PC-3 (cell line): ENCODE measurements around the gene ZCWPW1. TPM values are rescaled to one million over a fixed set of nuclear protein-coding genes. Genes with fewer than 3 reads are reported as not detected.

Source experiments
- ATAC-seq: fragments of 200-7000 bp; cut with Tn5 transposase; 2 replicates; pipeline ENCODE4 v1.9.1; 2020; ENCODE audit warnings: mild to moderate bottlenecking, moderate library complexity
- BruUV-seq: library from RNA; stranded (reverse); fragments of 400-500 nt; replicated peaks from 2 replicates; lab custom pipeline; 2021; lab: Mats Ljungman, UMichigan
- CTCF ChIA-PET: fragments of 300-600 bp; sonication (Branson Sonifier 250); formaldehyde crosslinking; loops from one replicate; lab custom pipeline; 2022; ENCODE audit warnings: antibody characterized with exemption; lab: Charles Lee
- POLR2A ChIA-PET: fragments of 300-600 bp; sonication (Branson Sonifier 250); formaldehyde crosslinking; loops from one replicate; lab custom pipeline; 2022; ENCODE audit warnings: antibody characterized with exemption; ENCODE audit not compliant: unreplicated experiment; lab: Charles Lee
- DNase-seq: peaks from one replicate; pipeline ENCODE4 v3.0.0-alpha.2; 2015
- H2AFZ ChIP-seq: fragments of 300-600 bp; sonication (generic); 2 replicates; pipeline ENCODE4 v1.6.0; 2016; ENCODE audit warnings: antibody characterized with exemption, low read length
- H3F3A ChIP-seq: fragments of 300-600 bp; sonication (generic); one replicate; pipeline ENCODE4 v1.6.0; 2017; ENCODE audit warnings: antibody characterized with exemption, low read length, control low read depth, mild to moderate bottlenecking; ENCODE audit not compliant: unreplicated experiment
- H3K27ac ChIP-seq: fragments of 300-600 bp; sonication (generic); 2 replicates; pipeline ENCODE4 v1.5.1; 2016; ENCODE audit warnings: mild to moderate bottlenecking, low read length
- H3K27me3 ChIP-seq: fragments of 300-600 bp; sonication (generic); 2 replicates; pipeline ENCODE4 v1.6.1; 2016; ENCODE audit warnings: low read length, mixed read lengths
- H3K36me3 ChIP-seq: fragments of 300-600 bp; sonication (generic); 2 replicates; pipeline ENCODE4 v1.6.1; 2016; ENCODE audit warnings: low read depth, mixed run types, low read length, mixed read lengths
- H3K4me1 ChIP-seq: fragments of 300-600 bp; sonication (generic); 2 replicates; pipeline ENCODE4 v1.5.1; 2016; ENCODE audit warnings: low read length; ENCODE audit not compliant: insufficient read depth
- H3K4me2 ChIP-seq: fragments of 300-600 bp; sonication (generic); 2 replicates; pipeline ENCODE4 v1.6.0; 2016; ENCODE audit warnings: low read length
- H3K4me3 ChIP-seq: fragments of 300-600 bp; sonication (generic); 2 replicates; pipeline ENCODE4 v1.5.1; 2016; ENCODE audit warnings: mild to moderate bottlenecking, low read length, mixed read lengths
- H3K79me2 ChIP-seq: fragments of 300-600 bp; sonication (generic); 2 replicates; pipeline ENCODE4 v1.6.1; 2017; ENCODE audit warnings: low read length, mixed read lengths
- H3K9ac ChIP-seq: fragments of 300-600 bp; sonication (generic); 2 replicates; pipeline ENCODE4 v1.6.0; 2016; ENCODE audit warnings: mild to moderate bottlenecking, low read length
- H3K9me2 ChIP-seq: fragments of 300-600 bp; sonication (generic); replicated peaks from 2 replicates; pipeline ENCODE4 v1.6.1; 2016; ENCODE audit warnings: mixed run types, low read length, mixed read lengths
- H3K9me3 ChIP-seq: fragments of 300-600 bp; sonication (generic); 2 replicates; pipeline ENCODE4 v1.6.1; 2016; ENCODE audit warnings: low read length, mixed read lengths
- H4K20me1 ChIP-seq: fragments of 300-600 bp; sonication (generic); 2 replicates; pipeline ENCODE4 v1.6.1; 2016; ENCODE audit warnings: low read length, mixed read lengths
- EZH2 ChIP-seq: fragments of 300-600 bp; sonication (generic); IDR thresholded peaks from one replicate; pipeline ENCODE4 v1.6.1; 2017; ENCODE audit warnings: antibody characterized with exemption, mild to moderate bottlenecking, low read length; ENCODE audit not compliant: unreplicated experiment
- EZH2phosphoT487 ChIP-seq: fragments of 300-600 bp; sonication (generic); IDR thresholded peaks from 2 replicates; pipeline ENCODE4 v1.6.1; 2018; ENCODE audit warnings: mild to moderate bottlenecking, antibody characterized with exemption, low read length, borderline replicate concordance
- intact Hi-C: fragments of 100-400 bp; cut with micrococcal nuclease; formaldehyde crosslinking; loops from 2 replicates; pipeline ENCODE4 v1.9.0; 2023
- total RNA-seq: library from RNA; depleted of rRNA; stranded (reverse); fragments of >200 nt; gene quantifications from 2 replicates; pipeline ENCODE4 v1.2.3, GENCODE V29; 2014
- TF ChIP-seq, protein P1 (sequence below): fragments of 300-600 bp; sonication (generic); conservative IDR thresholded peaks from 2 replicates; pipeline ENCODE4 v1.5.1; 2017; ENCODE audit warnings: antibody characterized with exemption, low read depth, mild to moderate bottlenecking, low read length

Gene ZCWPW1
- total RNA-seq, 1 experiment from 2014 or later, result 2.2 TPM

- no peak overlapping the region for H3K4me2 ChIP-seq
- H3K79me2 ChIP-seq, result no peaks in the 10 kb centered on the region
- H2AFZ ChIP-seq, result no peak overlapping the region
- no peaks in the 10 kb centered on the region for H4K20me1 ChIP-seq
- BruUV-seq, result no TSS peak
- H3K27ac ChIP-seq, result no peak overlapping the region
- TF ChIP-seq EZH2 (no peak), EZH2phosphoT487 (no peak)
- TF ChIP-seq, protein P1, sequence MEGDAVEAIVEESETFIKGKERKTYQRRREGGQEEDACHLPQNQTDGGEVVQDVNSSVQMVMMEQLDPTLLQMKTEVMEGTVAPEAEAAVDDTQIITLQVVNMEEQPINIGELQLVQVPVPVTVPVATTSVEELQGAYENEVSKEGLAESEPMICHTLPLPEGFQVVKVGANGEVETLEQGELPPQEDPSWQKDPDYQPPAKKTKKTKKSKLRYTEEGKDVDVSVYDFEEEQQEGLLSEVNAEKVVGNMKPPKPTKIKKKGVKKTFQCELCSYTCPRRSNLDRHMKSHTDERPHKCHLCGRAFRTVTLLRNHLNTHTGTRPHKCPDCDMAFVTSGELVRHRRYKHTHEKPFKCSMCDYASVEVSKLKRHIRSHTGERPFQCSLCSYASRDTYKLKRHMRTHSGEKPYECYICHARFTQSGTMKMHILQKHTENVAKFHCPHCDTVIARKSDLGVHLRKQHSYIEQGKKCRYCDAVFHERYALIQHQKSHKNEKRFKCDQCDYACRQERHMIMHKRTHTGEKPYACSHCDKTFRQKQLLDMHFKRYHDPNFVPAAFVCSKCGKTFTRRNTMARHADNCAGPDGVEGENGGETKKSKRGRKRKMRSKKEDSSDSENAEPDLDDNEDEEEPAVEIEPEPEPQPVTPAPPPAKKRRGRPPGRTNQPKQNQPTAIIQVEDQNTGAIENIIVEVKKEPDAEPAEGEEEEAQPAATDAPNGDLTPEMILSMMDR, result no peak
- H3K36me3 ChIP-seq, result no peaks in the 10 kb centered on the region
- H3K4me3 ChIP-seq, result no peak overlapping the region
- intact Hi-C loops, result no loop called here
- H3K4me1 ChIP-seq, result no peaks in the 10 kb centered on the region
- no peaks in the 10 kb centered on the region for H3K9me3 ChIP-seq
- no peaks in the 10 kb centered on the region; the same call in 1 of the 2 replicates for H3K27me3 ChIP-seq
- H3K9me2 ChIP-seq, result no peaks in the 10 kb centered on the region
- ChIA-PET CTCF (no interaction called here), POLR2A (no interaction called here)
- H3F3A ChIP-seq, result no peaks in the 10 kb centered on the region
- ATAC-seq, result no peak
- DNase-seq, result no peak
- H3K9ac ChIP-seq, result no peak overlapping the region
These were observed 35.1 kb downstream of the ZCWPW1 start for GRCh38 chr7:100393233-100393905.

- H3K9me3 ChIP-seq, result no peaks in the 10 kb centered on the region
- no peaks in the 10 kb centered on the region for H3K4me1 ChIP-seq
- no peak overlapping the region for H3K4me3 ChIP-seq
- no peaks in the 10 kb centered on the region for H3F3A ChIP-seq
- no peaks in the 10 kb centered on the region for H4K20me1 ChIP-seq
- no TSS peak for BruUV-seq
- no peak for ATAC-seq
- no peaks in the 10 kb centered on the region for H3K36me3 ChIP-seq
- ChIA-PET CTCF (interaction anchor here (0.5 kb wide), 1 partner anchor 222 kb away, joined by 3 read pairs; the partner anchor contains the start of gene MOSPD3), POLR2A (no interaction called here)
- no peaks in the 10 kb centered on the region; the same call in 1 of the 2 replicates for H3K27me3 ChIP-seq
- H3K79me2 ChIP-seq, result no peaks in the 10 kb centered on the region
- H2AFZ ChIP-seq, result no peak overlapping the region
- H3K9ac ChIP-seq, result no peak overlapping the region
- H3K27ac ChIP-seq, result no peak overlapping the region
- no peaks in the 10 kb centered on the region for H3K9me2 ChIP-seq
- intact Hi-C loops, result no loop called here
- no peak overlapping the region for H3K4me2 ChIP-seq
- no peak for DNase-seq
- TF ChIP-seq EZH2 (no peak), EZH2phosphoT487 (no peak)
- TF ChIP-seq, protein P1, result no peak
These were observed 38.1 kb downstream of the ZCWPW1 start for GRCh38 chr7:100390286-100391009.
